Superior temporal gyrus (tissue), 1 donor: Measurements from ENCODE around the gene COA1.
"Not testable (repeated sequence)": the region's sequence is repeated elsewhere in the genome, so short reads cannot be mapped to it uniquely, and the experiment has no call there.

Source experiments
- DNase-seq: peaks from one replicate; pipeline ENCODE4 v3.0.0-alpha.2; 2016; ENCODE audit errors: extremely low spot score

COA1 gene

DNA sequence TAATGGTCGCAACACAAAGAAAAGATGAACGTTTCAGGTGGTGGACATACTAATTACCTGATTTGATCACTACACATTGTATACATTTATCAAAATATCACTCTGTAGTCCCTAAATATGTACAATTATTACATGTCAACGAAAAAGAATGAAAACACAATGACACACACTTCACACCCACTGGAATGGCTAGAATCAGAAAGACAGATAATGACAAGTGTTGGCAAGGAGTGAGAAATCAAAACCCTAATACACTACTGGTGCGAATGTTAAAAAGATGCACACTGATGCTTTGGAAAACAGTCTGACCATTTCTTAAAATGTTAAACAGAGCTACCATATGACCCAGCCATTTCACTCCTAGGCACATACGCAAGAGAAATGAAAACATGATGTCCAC lies 2.3 kb downstream of the COA1 start:
- no peak for DNase-seq

DNA sequence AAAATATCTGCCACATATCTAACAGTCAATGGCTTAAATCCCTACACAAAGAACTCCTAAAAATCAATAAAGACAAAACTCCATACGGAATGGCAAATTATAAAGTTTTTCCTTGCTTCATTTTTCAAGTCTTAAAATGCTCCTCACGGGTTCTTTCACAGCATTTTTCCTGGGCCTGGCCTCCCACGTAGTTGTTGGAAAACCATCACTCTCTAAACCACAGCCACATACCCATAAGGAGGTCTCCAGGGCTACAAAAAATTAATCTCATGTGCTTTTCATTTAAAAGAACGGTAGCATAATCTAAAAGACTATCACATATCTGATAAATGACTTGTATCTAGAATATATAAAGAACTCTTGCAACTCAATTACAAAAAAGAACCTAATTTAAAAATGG lies 2.9 kb downstream of the COA1 start:
- DNase-seq, result no peak

DNA sequence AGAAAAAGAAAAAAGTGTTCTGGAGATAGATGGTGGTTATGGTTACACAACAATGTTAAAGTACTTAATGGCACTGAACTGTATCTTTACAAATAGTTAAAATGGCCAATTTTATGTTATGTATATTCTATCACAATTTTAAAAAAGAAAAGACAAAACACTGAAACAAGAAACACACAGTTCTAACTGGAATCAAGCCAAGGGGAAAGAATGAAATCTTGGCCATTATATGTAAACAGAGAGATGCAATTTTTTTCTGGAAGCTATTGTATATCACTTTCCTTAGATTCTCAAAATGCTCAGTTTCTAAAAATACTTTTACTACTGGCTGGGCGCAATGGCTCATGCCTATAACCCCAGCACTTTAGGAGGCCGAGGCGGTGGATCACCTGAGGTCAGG lies 4.1 kb downstream of the COA1 start:
- no peak for DNase-seq

DNA sequence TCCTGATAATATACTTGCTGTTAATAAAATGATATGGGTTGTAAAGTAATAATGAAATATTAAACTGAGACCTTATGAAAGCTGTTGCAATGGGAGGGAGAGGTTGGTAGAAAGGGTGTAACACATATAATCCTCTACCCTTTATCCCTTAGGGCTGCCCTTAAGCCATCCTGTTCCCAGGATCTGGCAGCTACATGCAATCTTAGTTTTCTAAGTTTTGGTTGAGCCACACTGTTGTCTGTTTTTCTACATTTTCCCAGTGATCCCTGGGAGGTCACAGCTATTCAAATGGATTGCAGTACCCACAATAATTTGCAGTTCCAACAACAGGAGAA lies 6.3 kb downstream of the COA1 start:
- no peak for DNase-seq

DNA sequence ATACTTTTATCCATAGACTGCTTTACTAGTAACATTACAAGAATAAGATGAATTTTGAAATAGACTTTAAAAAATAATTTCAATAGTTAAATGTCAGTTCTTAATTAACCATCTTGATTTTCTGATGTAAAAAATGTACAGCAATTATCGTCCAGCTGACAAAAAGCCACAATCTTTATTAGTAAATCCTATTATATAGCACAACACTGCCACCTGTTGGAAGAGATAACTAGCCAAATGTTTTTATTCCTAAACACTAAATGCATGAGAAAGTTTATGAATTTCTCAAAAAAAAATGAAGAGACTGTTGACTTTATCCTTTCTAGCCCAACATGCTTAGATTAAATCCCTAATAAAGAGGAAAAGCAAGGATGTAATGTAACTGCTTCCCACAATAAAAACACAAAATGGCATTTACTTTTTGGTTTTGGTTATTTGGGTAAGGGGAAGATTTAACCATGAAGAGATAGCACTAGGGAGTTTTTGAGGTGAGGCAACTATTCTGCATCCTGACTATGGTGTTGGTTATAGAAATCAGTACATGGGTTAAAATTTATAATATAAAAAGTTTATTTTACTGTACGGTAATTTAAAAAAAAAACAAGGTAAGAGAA lies 8.0 kb downstream of the COA1 start:
- DNase-seq, result peak; percentile 89

DNA sequence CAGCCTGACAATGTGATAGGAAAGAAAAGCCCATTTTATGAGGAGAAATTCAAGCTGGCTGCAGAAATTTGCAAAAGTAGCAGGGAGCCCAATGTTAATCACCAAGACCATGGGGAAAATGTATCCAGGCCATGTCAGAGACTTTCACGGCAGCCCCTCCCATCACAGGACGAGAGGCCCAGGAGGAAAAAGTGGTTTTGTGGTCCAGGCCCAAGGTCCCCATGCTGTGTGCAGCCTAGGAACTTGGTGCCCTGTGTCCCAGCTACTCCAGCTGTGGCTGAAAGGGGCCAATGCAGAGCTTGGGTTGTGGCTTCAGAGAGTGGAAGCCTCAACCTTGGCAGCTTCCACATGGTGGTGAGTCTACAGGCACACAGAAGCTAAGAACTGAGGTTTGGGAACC lies 12.7 kb downstream of the COA1 start:
- no peak for DNase-seq

DNA sequence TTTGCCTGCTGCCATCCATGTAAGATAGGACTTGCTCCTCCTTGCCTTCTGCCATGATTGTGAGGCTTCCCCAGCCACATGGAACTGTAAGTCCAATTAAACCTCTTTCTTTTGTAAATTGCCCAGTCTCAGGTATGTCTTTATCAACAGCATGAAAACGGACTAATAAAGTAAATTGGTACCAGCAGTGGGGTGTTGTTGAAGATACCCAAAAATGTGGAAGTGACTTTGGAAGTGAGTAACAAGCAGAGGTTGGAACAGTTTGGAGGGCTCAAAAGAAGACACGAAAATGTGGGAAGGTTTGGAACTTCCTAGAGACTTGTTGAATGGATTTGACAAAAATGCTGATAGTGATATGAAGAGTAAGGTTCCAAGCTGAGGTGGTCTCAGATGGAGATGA lies 13.4 kb downstream of the COA1 start:
- not testable (repeated sequence) for DNase-seq

DNA sequence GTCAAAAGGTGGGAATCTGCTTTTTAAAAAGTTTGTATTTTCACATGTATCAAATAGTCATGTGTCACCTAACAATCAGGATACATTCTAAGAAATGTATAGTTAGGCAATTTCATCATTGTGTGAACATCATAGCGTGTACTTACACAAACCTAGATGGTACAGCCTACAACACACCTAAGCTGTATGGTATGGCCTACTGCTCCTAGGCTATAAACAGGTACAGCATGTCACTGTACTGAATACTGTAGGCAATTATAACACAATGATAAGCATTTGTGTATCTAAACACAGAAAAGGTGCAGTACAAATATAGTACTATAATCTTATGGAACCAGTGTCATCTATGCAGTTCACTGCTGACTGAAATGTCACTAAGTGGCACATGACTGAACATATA lies 17.8 kb downstream of the COA1 start:
- no peak for DNase-seq

DNA sequence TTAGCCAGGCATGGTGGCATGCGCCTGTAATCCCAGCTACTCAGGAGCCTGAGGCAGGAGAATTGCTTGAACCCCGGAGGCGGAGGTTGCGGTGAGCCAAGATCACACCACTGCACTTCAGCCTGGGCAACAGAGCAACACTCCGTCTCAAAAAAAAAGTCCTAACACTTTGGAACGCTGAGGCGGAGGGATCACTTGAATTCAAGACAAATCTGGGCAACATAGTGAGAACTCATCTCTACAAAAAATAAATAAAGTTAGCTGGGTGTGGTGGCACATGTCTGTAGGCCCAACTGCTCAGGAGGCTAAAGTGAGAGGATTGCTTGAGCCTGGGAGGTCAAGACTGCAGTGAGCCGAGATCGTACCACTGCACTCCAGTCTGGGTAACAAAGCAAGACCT lies 21.3 kb downstream of the COA1 start:
- DNase-seq, result not testable (repeated sequence)

DNA sequence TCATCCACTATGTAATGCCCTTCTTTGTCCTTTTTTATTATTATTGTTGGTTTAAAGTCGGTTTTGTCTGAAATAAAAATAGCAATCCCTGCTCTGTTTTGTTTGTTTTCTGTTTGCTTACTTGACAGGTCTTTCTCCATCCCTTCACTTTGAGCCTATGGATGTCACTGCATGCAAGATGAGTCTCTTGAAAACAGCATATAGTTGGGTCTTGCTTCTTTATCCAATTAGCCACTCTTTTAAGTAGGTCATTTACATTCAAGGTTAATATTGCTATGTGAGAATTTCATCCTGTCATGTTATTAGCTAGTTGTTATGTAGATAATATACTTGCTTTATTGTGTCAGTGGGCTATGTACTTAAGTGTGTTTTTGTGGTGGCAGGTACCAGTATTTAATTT lies 25.8 kb downstream of the COA1 start:
- DNase-seq, result no peak

DNA sequence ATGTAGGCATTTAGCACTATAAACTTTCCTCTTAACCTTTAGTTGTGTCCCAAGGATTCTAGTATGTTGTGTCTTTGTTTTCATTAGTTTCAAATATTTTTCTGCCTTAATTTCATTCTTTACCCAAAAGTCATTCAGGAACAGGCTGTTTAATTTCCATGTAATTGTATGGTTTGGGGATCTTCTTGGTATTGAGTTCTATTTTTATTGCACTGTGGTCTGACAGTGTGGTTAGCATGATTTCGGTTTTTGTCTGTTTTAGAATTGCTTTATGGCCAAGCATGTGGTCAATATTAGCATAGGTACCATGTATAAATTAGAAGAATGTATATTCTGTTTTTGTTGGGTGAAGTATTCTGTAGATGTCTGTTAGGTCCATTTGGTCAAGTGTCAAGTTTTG lies 26.3 kb downstream of the COA1 start:
- no peak for DNase-seq

DNA sequence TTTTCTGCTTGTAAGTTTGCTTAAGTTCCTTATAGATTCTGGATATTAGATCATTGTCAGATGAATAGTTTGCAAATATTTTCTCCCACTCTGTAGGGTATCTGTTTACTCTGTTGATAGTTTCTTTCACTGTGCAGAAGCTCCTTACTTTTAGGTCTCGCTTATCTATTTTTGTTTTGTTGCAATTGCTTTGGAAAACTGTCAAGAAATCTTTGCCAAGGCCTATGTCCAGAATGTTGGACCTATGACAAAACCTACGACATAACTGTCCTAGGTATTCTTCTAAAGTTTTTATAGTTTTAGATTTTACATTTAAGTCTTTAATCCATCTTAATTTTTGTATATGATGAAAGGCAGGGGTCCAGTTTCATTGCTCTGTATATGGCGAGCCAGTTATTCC lies 27.4 kb downstream of the COA1 start:
- DNase-seq, result no peak

DNA sequence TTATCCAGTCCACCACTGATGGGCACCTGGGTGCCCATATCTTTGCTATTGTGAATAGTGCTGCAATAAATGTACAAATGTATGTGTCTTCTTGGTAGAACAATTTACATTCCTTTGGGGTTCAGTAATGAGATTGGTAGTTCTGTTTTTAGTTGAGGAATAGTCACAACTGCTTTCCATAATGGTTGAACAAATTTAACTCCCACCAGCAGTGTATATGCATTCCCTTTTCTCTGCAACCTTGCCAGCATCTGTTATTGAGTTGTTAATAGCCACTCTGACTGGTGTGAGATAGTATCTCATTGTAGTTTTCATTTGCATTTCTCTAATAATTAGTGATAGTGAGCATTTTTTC lies 27.8 kb downstream of the COA1 start:
- no peak for DNase-seq

DNA sequence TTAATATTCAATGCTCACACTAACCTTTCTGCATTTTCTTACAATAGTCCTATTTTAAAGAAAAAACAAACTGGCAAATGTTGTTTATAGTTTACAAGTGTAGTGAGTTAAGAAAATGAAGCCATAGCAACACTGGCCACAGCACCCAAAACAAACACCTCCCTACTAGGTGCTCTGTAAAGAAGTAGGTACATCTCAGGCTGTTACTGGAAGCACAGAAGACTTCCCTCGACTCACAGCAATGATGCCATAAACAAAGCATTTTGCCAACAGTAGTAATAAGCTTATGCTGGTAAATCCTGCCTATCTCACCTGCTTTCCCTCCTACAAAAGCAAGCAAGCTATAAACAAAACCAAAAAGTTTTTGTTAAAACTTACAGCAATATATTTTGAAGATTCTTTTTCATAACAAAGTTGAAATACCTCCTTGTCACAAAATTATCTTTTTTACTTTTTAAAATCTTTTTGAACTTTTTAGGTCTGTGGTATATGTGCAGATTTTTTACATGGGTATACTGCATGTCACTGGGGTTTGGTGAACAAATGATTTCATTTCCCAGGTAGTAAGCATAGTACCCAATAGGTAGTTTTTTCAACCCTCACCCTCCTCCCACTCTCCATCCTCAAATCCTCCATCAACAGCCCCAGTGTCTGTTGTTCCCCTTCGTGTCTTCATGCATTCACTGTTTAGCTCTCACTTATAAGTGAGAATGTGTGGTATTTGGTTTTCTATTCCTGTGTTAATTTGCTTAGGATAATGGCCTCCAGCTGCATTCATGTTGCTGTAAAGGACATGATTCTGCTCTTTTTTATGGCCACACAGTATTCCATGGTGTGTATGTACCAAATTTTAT lies 28.4 kb downstream of the COA1 start:
- DNase-seq, result peak; percentile 25

DNA sequence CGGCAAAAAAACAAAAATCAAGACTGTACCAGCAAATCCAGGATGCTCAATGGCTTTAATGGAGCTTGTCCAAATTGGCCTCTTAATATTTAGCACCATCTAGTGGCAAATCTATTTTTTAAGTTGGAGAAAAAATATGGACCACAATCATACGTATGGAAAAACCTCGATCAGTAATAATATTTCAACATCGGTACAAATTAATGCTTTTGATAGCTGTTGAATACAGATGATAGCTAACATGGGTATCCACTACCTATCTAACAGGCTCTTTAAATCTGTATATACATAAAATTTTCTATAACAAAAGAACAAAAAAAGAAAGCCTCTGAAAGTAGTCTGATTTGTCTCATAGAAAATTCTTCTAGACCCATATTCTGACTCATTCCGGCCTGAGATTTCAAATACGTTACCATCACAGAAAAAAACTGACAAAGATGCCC lies 29.2 kb downstream of the COA1 start:
- DNase-seq, result peak; percentile 93

DNA sequence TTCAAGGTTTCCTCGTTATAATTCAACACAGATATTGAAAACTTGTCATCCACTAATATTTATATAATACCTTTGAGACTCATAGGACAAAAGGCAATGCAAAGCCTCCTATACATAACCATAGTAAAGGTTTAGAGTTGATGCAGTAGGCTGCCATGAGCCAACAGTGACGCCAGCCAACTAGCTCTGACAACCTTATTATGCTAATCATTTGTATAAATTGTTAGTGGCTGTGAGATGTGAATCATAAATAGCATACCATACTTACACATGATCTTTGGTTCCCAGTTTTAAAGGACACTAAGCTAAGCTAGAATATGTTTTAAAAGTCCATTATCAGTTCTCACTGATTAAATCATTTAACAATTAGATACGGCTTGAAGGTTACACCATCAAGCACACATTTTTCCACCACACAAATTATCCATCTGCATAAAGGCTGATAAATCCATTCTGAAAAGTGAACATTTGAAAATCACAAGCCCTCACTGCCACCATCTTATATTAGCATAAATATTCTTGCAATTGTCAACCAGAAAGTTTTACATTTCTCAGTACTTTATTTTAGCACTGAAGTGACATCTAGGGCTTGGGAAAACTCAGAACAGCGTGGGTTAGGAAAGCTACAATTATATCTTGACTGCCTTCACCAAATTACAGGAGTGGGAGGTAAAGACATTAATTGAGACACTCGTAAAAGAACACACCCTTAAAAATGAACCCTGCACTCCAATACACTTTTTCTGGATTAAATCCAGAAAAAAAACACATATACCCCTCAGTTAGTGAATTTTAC lies 30.7 kb downstream of the COA1 start:
- no peak for DNase-seq

DNA sequence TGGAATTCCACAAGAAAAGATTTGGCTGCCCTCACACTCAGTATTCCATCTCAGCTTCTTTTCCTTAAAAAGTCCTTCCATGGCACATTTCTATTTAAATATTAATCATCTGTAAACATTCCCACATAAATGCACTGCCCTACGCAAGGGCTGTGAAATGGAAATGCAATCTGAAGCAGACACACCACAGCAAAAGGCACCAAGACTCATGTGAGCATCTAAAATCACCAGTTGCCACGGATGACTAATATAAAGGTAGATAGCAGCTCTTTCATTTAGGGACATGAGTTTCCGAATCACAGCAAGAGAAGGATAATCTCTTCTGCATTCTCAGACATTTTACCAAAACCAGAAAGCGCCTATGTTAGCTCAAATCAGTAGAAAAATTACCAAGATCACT lies 31.6 kb downstream of the COA1 start:
- DNase-seq, result no peak

DNA sequence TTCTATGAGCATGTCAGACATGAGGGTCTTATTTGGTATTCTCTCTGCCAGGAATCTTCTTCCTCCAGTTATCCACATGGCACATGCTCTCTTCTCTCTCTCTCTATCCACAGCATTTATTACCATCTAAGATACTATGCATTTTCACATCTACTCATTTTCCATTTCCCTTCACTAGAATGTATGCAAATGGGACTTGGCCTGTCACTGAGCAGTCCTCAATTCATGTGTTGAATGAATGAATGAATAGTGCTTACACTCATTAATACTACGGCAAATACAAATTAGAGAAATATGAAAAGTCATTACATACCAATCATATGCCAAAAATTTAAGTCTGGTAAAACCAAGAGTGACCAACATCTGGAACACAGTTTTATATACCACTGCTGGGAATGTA lies 34.0 kb downstream of the COA1 start:
- no peak for DNase-seq

DNA sequence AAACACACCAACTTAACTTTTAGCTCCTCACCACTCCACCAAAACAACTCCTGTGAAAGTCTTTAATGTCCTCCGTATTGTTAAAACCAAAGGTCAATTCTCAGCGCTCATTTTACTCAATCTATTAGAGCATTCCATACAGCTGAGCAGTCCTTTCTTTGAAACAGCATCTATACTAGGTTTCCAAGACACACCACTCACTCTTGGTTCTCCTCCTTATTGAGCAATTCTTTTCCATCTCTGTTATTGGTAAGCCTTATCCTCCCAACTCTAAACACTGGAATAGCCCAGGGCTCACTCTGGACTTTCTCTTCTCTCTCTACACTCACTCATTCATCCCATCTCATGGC lies 34.9 kb downstream of the COA1 start:
- no peak for DNase-seq

DNA sequence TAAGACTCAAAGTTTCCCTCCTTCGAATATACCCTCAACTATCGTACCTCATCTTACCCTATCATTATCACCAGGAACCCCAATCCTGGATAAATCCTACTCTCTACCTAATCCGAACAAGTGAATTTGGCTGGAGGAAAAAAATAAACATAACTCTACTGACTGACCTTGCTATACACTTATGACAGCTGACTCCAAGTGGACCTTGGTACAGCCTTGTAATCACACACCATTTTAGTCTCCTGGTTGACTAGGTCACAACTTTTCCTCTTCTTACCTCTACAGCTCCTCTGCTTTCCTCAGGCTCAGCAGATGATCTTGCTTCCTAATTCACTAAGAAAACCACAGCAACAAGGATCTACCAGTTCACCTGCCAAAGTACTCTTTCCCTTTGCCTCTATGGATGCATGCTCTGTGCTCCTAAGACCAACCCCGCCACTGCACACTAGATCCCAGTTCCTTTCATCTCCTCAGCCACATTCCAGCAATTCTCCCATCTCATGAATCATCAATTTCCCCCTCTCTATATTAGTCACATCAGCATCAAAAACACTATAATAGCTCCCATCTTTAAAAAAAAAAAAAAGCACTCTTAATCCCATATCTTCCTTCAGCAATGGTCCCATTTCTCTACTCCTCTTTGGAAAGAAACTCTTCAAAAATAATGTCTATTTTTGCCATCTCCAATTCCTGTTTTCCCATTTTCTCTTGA lies 35.5 kb downstream of the COA1 start:
- no peak for DNase-seq

DNA sequence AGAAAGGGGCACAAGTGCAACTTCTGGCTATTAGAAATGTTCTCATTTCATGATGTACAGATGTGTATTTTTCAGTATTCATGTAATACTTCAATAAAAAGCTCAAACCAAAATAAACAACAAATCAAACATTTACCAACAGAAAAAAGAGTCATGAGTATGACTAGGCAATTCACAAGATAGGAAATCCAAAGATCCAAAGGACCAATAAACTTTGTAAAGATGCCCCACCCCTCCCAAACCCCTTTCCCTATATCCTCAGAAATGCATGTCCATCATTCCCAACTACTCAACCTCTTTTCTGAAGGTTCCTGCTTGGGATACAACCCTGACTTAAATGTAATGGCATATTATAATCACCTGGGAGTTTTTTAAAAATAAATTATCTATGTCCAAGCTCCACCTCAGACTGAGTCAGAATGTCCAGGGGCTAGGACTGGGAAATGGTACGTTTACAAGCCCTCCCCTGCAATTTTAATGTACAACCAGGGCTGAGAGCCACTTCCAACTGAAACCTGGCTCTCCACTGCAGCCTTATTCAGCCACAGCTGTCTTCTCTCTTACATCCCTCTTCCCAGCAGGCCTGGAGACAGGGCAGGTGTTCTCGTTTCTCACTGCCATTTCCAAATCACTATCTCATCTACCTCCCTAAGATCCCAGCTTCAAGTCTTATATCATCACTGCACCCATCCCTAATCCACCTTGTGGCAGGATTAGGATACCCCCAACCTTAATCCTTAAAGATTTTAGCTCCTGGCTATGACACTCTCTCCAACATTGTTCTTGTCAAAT lies 36.5 kb downstream of the COA1 start:
- no peak for DNase-seq

DNA sequence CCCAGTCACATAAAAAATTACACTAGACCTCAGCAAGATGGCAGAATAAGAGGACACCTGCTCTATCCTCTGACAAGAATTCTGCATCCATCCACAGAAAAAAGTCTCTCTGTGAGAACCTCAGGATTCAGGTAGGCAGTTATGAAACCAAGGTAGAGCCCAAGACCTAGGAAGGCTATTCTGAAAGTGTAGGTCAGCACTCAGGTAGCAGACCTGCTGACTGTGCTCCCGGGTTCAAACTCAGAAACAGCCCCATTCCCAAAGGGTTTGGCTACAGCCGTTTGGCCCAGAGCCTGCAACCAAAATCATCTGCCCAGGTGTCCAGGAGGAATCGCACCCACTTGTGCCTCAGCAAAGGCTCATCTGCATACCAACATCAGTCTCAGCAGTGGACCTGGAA lies 37.7 kb downstream of the COA1 start:
- no peak for DNase-seq
